ENCODE measurements around the gene KCNRG. TPM values are rescaled to one million over a fixed set of nuclear protein-coding genes. Genes with fewer than 3 reads are reported as not detected.

KCNRG gene
- total RNA-seq, 1 donor from 2014 or later, result not detected

- Histone ChIP-seq H3K4me3 (no peak overlapping the region), H3K36me3 (peaks cover 0 to 22% of the 10 kb centered on the region in 2 donors), H3K27ac (no peak overlapping the region), H3K27me3 (no peaks in the 10 kb centered on the region), H3K4me1 (no peaks in the 10 kb centered on the region), H3K9me3 (no peaks in the 10 kb centered on the region)
- intact Hi-C loops (cut with DNase I), result no loop called here
- no peak for DNase-seq (ENCODE audit: extremely low spot score in 2 of 2)
- TF ChIP-seq POLR2AphosphoS5 (IDR thresholded peaks at IDR 0.05; ENCODE audit: insufficient read depth in 1 of 2, low read depth in 1 of 2) (no peak), CTCF (IDR thresholded peaks at IDR 0.05) (no peak), POLR2A (IDR thresholded peaks at IDR 0.05) (no peak)
Measured at GRCh38 chr13:50011461-50011860, 3.8 kb upstream of the KCNRG start.

GRCh38 chr13:50012396-50013169 is 2.7 kb upstream of the KCNRG start:
- Histone ChIP-seq H3K36me3 (peaks cover 0 to 22% of the 10 kb centered on the region in 2 donors), H3K9me3 (no peaks in the 10 kb centered on the region), H3K27ac (no peak overlapping the region), H3K4me3 (no peak overlapping the region), H3K27me3 (no peaks in the 10 kb centered on the region), H3K4me1 (peaks cover 6% of the 10 kb centered on the region)
- DNase-seq (ENCODE audit: extremely low spot score in 2 of 2), result no peak
- no peak for TF ChIP-seq POLR2A (IDR thresholded peaks at IDR 0.05)
- no peak for TF ChIP-seq CTCF (IDR thresholded peaks at IDR 0.05)
- TF ChIP-seq POLR2AphosphoS5 (IDR thresholded peaks at IDR 0.05; ENCODE audit: insufficient read depth in 1 of 2, low read depth in 1 of 2), result no peak
- intact Hi-C loops (cut with DNase I), result no loop called here

GRCh38 chr13:50014386-50014785 is 858 bp upstream of the KCNRG start:
- Histone ChIP-seq H3K4me1 (peaks cover 8% of the 10 kb centered on the region), H3K27me3 (no peaks in the 10 kb centered on the region), H3K36me3 (peaks cover 0 to 22% of the 10 kb centered on the region in 2 donors), H3K9me3 (no peaks in the 10 kb centered on the region), H3K4me3 (no peak overlapping the region), H3K27ac (no peak overlapping the region)
- intact Hi-C loops (cut with DNase I), result no loop called here
- DNase-seq (ENCODE audit: extremely low spot score in 2 of 2), result no peak
- TF ChIP-seq POLR2A (IDR thresholded peaks at IDR 0.05) (no peak), POLR2AphosphoS5 (IDR thresholded peaks at IDR 0.05; ENCODE audit: insufficient read depth in 1 of 2, low read depth in 1 of 2) (no peak), CTCF (IDR thresholded peaks at IDR 0.05) (no peak)

- no peak for DNase-seq (ENCODE audit: extremely low spot score in 2 of 2)
- Histone ChIP-seq H3K9me3 (no peaks in the 10 kb centered on the region), H3K36me3 (peaks cover 0 to 16% of the 10 kb centered on the region in 2 donors), H3K27me3 (no peaks in the 10 kb centered on the region), H3K27ac (no peak overlapping the region), H3K4me3 (no peak overlapping the region), H3K4me1 (peaks cover 8% of the 10 kb centered on the region)
- TF ChIP-seq POLR2AphosphoS5 (IDR thresholded peaks at IDR 0.05; ENCODE audit: insufficient read depth in 1 of 2, low read depth in 1 of 2) (no peak), POLR2A (IDR thresholded peaks at IDR 0.05) (no peak), CTCF (IDR thresholded peaks at IDR 0.05) (no peak)
- intact Hi-C loops (cut with DNase I), result no loop called here
Measured at GRCh38 chr13:50015750-50016149, 506 bp downstream of the KCNRG start.

GRCh38 chr13:50016444-50016843 is 1.2 kb downstream of the KCNRG start:
- TF ChIP-seq POLR2A (IDR thresholded peaks at IDR 0.05) (no peak), CTCF (IDR thresholded peaks at IDR 0.05) (no peak), POLR2AphosphoS5 (IDR thresholded peaks at IDR 0.05; ENCODE audit: insufficient read depth in 1 of 2, low read depth in 1 of 2) (no peak)
- H3K4me3 ChIP-seq, result no peak overlapping the region
- intact Hi-C loops (cut with DNase I), result no loop called here
- H3K27me3 ChIP-seq, result no peaks in the 10 kb centered on the region
- H3K9me3 ChIP-seq, result no peaks in the 10 kb centered on the region
- peaks cover 0 to 9% of the 10 kb centered on the region in 2 donors for H3K36me3 ChIP-seq
- no peak overlapping the region for H3K27ac ChIP-seq
- no peak for DNase-seq (ENCODE audit: extremely low spot score in 2 of 2)
- H3K4me1 ChIP-seq, result peaks cover 8% of the 10 kb centered on the region
